Skeletal muscle cell (primary cell): ENCODE measurements around the gene OR13G1.
"Not testable (repeated sequence)": the region's sequence is repeated elsewhere in the genome, so short reads cannot be mapped to it uniquely, and the experiment has no call there.

Experiments
- DNase-seq: peaks from one replicate; pipeline ENCODE4 v3.0.0-alpha.2; 2010; ENCODE audit warnings: low read depth
- H3K4me3 ChIP-seq: 2 replicates; pipeline ENCODE4 v1.5.1; 2011; ENCODE audit warnings: low read depth, mild to moderate bottlenecking, control low read depth, low read length, moderate library complexity

The OR13G1 gene

GRCh38 chr1:247679639-247680038 is at the start of gene OR13G1:
Gene OR13G1, minus strand, starts transcription at chr1:247679739. Its CDS starts 6,698 bp downstream, at chr1:247673041.
- H3K4me3 ChIP-seq, result no peak within 1 kb of the TSS
- no peak for DNase-seq

GRCh38 chr1:247721222-247721621 is 41.7 kb upstream of the OR13G1 start:
- H3K4me3 ChIP-seq, result no peak overlapping the region
- DNase-seq, result no peak

- no peak within 1 kb of the TSS for H3K4me3 ChIP-seq
- DNase-seq, result no peak
Measured at GRCh38 chr1:247716546-247716945, 37.0 kb upstream of the OR13G1 start, which contains the start of gene OR6F1. Gene OR6F1, minus strand, starts transcription at chr1:247716646. Its CDS starts 3,891 bp downstream, at chr1:247712755.

GRCh38 chr1:247713753-247714152 is 34.2 kb upstream of the OR13G1 start:
- H3K4me3 ChIP-seq, result no peak overlapping the region
- no peak for DNase-seq

GRCh38 chr1:247710681-247711080 is 31.1 kb upstream of the OR13G1 start:
- DNase-seq, H3K4me3 ChIP-seq: not testable (repeated sequence)

GRCh38 chr1:247701338-247701737 is 21.8 kb upstream of the OR13G1 start:
- DNase-seq, result no peak
- H3K4me3 ChIP-seq, result no peak overlapping the region

GRCh38 chr1:247681288-247681897 is 1.9 kb upstream of the OR13G1 start:
- H3K4me3 ChIP-seq, result no peak overlapping the region
- no peak for DNase-seq

- no peak overlapping the region for H3K4me3 ChIP-seq
- DNase-seq, result no peak
Measured at GRCh38 chr1:247680171-247680570, 632 bp upstream of the OR13G1 start.

- H3K4me3 ChIP-seq, result no peak overlapping the region
- no peak for DNase-seq
Measured at GRCh38 chr1:247669225-247669624, 10.3 kb downstream of the OR13G1 start.

- H3K4me3 ChIP-seq, result no peak overlapping the region
- DNase-seq, result no peak
Measured at GRCh38 chr1:247656221-247656875, 23.2 kb downstream of the OR13G1 start.

- H3K4me3 ChIP-seq, result no peak overlapping the region
- DNase-seq, result no peak
Measured at GRCh38 chr1:247653040-247653439, 26.5 kb downstream of the OR13G1 start.

- no peak for DNase-seq
Measured at GRCh38 chr1:247647864-247648263, 31.7 kb downstream of the OR13G1 start.

GRCh38 chr1:247646867-247647266 is 32.7 kb downstream of the OR13G1 start:
- H3K4me3 ChIP-seq, result no peak overlapping the region
- DNase-seq, result no peak

More at GRCh38 chr1:247647864-247648263, 31.7 kb downstream of the OR13G1 start:
- no peak overlapping the region for H3K4me3 ChIP-seq

- H3K4me3 ChIP-seq, result no peak overlapping the region
- DNase-seq, result no peak
Measured at GRCh38 chr1:247642742-247643141, 36.8 kb downstream of the OR13G1 start.

- DNase-seq, result peak; percentile 49
- peak overlapping the region; percentile 49 for H3K4me3 ChIP-seq
Measured at GRCh38 chr1:247639381-247639981, 40.1 kb downstream of the OR13G1 start.

GRCh38 chr1:247638781-247639180 is 40.8 kb downstream of the OR13G1 start:
- peak overlapping the region; percentile 49 for H3K4me3 ChIP-seq
- no peak for DNase-seq

- DNase-seq, result no peak
- no peak overlapping the region for H3K4me3 ChIP-seq
Measured at GRCh38 chr1:247638011-247638410, 41.5 kb downstream of the OR13G1 start.

- no peak overlapping the region for H3K4me3 ChIP-seq
- DNase-seq, result no peak
Measured at GRCh38 chr1:247627951-247628350, 51.6 kb downstream of the OR13G1 start.
